HG03280 (cell line): Measurements from ENCODE around the gene ZMAT2.
"Not testable (repeated sequence)": the region's sequence is repeated elsewhere in the genome, so short reads cannot be mapped to it uniquely, and the experiment has no call there.

Source experiments
- ATAC-seq: cut with Tn5 transposase; IDR thresholded peaks from one replicate; pipeline ENCODE4 v1.9.1; 2021; ENCODE audit warnings: mild to moderate bottlenecking, moderate library complexity; ENCODE audit not compliant: unreplicated experiment

The ZMAT2 gene

GRCh38 chr5:140707812-140708211 is 7.6 kb downstream of the ZMAT2 start:
- ATAC-seq: no peak

- ATAC-seq: not testable (repeated sequence)
Measured at GRCh38 chr5:140708787-140709186, 8.5 kb downstream of the ZMAT2 start.

- peak; percentile 91 for ATAC-seq
Measured at GRCh38 chr5:140710899-140711552, 10.8 kb downstream of the ZMAT2 start.

GRCh38 chr5:140711794-140712193 is 11.5 kb downstream of the ZMAT2 start:
- ATAC-seq: no peak

DNA sequence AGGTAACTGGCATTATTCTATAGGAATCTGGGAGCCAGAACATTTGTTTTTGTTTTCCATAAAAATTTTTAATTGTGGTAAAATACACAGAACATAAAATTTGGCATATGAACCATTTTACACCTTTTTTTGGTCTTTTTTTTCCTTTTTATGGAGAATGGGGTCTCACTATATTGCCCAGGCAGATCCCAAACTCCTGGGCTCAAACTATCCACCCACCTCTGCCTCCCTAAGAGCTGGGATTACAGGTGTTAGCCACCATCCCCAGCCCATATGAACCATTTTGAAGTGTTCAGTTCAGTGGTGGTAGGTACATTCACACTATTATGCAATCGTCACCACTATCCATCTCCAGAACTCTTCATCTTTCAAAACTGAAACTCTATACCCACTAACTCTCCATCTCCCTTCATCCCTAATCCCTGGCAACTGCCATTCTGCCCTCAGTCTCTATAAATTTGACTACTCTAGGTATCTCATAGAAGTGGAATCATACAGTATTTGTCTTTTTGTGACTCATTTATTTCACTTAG is 13.4 kb downstream of the ZMAT2 start:
- no peak for ATAC-seq

GRCh38 chr5:140716238-140716637 is 16.0 kb downstream of the ZMAT2 start:
- not testable (repeated sequence) for ATAC-seq

DNA sequence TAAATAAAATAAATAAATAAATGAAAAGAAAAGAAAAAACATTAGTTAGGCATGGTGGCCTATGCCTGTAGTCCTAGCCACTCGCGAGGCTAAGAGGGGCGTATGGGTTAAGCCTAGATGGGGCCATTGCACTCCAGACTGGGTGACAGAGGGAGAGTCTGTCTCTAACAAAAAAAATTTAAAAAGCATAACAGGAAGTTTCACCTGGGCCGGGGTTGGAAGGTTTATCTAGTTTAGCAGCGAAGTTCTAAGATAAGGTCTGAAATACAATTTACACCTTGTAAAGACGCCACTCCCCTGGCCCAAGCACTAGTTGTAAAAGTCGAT is 18.0 kb downstream of the ZMAT2 start:
- ATAC-seq: no peak

DNA sequence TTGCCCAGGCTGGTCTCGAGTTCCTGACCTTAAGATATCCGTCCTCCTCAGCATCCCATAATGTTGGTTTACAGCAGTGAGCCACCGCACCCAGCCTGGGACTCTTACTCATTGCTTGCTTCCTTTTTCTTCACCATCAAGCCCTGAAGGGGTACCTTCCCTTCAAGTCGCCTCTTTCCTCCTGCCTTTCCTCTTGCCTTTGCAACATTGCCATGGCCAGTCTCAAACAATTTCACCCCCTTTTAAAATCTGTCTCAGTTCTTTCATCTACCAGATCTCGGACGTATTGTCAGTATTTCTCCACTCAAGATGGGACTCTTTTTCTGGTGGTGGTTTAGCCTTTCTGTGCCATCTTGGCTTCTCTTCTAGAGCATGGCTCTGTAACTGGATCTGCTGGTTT is 20.5 kb downstream of the ZMAT2 start:
- ATAC-seq: not testable (repeated sequence)

- not testable (repeated sequence) for ATAC-seq
Measured at GRCh38 chr5:140721395-140721794, 21.1 kb downstream of the ZMAT2 start.

- ATAC-seq: peak; percentile 88
Measured at GRCh38 chr5:140725799-140726471, 25.7 kb downstream of the ZMAT2 start.

GRCh38 chr5:140733098-140733497 is 32.9 kb downstream of the ZMAT2 start:
- ATAC-seq: no peak

DNA sequence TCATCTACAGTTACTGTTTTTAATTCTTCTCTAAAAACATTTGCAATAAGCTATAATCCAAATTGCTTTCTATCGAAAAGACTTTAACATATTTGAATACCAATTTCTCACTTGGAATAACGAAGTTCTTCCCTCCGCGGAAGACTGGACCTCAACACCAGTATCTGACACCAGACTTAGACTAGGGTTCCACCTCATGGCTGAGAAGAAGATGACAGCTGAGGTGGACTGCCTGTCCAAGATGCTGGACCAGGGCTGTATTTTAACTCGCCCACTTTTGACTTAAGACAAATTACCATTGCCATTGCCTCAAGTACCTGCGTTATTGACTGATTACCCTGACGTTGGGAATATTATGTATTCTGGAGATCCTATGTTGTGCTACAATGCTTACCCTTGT is 34.1 kb downstream of the ZMAT2 start:
- ATAC-seq: no peak

GRCh38 chr5:140737486-140737885 is 37.2 kb downstream of the ZMAT2 start:
- no peak for ATAC-seq

- no peak for ATAC-seq
Measured at GRCh38 chr5:140741967-140742366, 41.7 kb downstream of the ZMAT2 start.

GRCh38 chr5:140753561-140753960 is 53.3 kb downstream of the ZMAT2 start:
- no peak for ATAC-seq
